ENCODE results near the gene CD48. TPM values are rescaled to one million over a fixed set of nuclear protein-coding genes. Genes with fewer than 3 reads are reported as not detected.

CD48 gene
- total and polyA plus RNA-seq, 2 experiments from 2014 or later, result 0.30 TPM; not detected in 1

DNA sequence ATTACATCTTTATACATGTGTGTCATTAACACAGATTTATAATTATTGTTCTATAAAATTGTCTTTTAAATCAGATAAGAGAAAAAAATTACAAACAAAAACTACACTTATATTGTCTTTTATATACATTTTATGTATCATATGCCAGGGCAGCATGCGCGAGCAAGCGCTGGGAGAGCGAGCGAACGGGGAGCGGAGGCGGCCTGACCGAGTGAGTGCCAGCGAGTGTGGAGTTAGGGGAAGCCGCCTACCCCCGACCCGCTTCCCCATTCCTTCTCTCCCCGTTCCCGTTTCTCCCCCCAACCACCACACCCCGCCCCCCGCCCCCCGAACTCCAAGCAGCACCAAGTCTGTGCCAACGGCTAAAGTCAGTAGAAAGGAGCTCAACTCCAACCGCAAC is 41.8 kb downstream of the CD48 start:
- Histone ChIP-seq H3K9me2 (replicated peaks; ENCODE audit: insufficient read depth) (no peaks in the 10 kb centered on the region), H3K4me1 (ENCODE audit: insufficient read depth) (peaks cover 9% of the 10 kb centered on the region), H3K27ac (no peak overlapping the region), H3K79me2 (no peaks in the 10 kb centered on the region), H4K20me1 (ENCODE audit: insufficient read depth, poor library complexity, severe bottlenecking) (no peaks in the 10 kb centered on the region), H3K4me3 (no peak overlapping the region), H2AFZ (no peak overlapping the region), H3K36me3 (replicated peaks; ENCODE audit: insufficient read depth, low read depth) (no peaks in the 10 kb centered on the region), H3K9me3 (ENCODE audit: low read depth) (no peaks in the 10 kb centered on the region), H3K4me2 (no peak overlapping the region), H3K27me3 (no peaks in the 10 kb centered on the region)
- TF ChIP-seq, protein P1, sequence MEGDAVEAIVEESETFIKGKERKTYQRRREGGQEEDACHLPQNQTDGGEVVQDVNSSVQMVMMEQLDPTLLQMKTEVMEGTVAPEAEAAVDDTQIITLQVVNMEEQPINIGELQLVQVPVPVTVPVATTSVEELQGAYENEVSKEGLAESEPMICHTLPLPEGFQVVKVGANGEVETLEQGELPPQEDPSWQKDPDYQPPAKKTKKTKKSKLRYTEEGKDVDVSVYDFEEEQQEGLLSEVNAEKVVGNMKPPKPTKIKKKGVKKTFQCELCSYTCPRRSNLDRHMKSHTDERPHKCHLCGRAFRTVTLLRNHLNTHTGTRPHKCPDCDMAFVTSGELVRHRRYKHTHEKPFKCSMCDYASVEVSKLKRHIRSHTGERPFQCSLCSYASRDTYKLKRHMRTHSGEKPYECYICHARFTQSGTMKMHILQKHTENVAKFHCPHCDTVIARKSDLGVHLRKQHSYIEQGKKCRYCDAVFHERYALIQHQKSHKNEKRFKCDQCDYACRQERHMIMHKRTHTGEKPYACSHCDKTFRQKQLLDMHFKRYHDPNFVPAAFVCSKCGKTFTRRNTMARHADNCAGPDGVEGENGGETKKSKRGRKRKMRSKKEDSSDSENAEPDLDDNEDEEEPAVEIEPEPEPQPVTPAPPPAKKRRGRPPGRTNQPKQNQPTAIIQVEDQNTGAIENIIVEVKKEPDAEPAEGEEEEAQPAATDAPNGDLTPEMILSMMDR (IDR thresholded peaks at IDR 0.05; ENCODE audit: poor library complexity), result no peak
- WGBS (ENCODE audit: low lambda C conversion rate, missing lambda C conversion rate), result 100% methylated on average over 12 of the region's 20 CpGs
- DNase-seq (ENCODE audit: low spot score), result no peak

DNA sequence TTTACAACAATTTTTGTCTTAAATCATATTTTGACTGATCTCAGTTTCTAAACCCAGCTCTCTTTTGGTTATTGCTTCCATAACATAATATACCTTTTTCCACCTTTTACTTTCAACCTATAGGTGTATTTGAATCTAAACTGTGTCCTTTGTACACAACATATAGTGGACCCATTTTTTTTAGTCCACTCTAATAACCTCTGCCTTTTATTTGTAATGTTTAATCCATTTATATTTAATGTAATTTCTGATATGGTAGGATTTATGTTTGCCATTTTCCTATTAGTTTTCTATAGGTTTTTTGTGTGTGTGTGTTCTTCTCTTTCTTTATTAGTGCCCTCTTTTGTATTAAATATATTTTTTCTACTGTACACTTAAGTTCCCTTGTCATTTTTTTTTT is 42.3 kb downstream of the CD48 start:
- no peak overlapping the region for H3K4me2 ChIP-seq
- H3K27me3 ChIP-seq, result no peaks in the 10 kb centered on the region
- H3K9me2 ChIP-seq (replicated peaks; ENCODE audit: insufficient read depth), result no peaks in the 10 kb centered on the region
- H3K4me1 ChIP-seq (ENCODE audit: insufficient read depth), result peaks cover 9% of the 10 kb centered on the region
- TF ChIP-seq EZH2phosphoT487 (IDR thresholded peaks at IDR 0.05; ENCODE audit: low read depth, severe bottlenecking, unreplicated experiment), result no peak
- TF ChIP-seq, protein P1 (IDR thresholded peaks at IDR 0.05; ENCODE audit: poor library complexity), result no peak
- no peak for TF ChIP-seq EZH2 (IDR thresholded peaks at IDR 0.05; ENCODE audit: borderline replicate concordance)
- H3K27ac ChIP-seq, result no peak overlapping the region
- H3K36me3 ChIP-seq (replicated peaks; ENCODE audit: insufficient read depth, low read depth), result no peaks in the 10 kb centered on the region
- no peak overlapping the region for H2AFZ ChIP-seq
- H3K4me3 ChIP-seq, result no peak overlapping the region
- no peak for DNase-seq (ENCODE audit: low spot score)
- no peaks in the 10 kb centered on the region for H3K9me3 ChIP-seq (ENCODE audit: low read depth)
- H4K20me1 ChIP-seq (ENCODE audit: insufficient read depth, poor library complexity, severe bottlenecking), result no peaks in the 10 kb centered on the region
- H3K79me2 ChIP-seq, result no peaks in the 10 kb centered on the region

DNA sequence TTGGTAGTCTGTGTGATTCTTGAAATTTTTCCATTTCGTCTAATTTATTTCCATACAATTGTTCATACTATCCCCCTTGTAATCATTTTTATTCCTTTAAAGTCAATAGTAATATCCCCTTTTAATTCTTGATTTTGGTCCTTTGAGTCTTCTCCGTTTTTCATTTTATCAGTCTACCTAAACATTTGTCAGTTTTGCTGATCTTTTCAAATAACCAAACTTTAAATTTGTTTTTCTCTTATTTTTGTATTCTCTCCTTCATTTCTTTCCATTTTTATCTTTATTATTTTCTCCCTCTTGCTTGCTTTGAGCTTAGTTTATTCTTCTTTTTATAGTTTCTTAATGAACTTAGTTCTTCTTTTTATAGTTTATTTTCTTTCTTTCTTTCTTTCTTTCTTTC is 43.7 kb downstream of the CD48 start:
- H3K9me2 ChIP-seq (replicated peaks; ENCODE audit: insufficient read depth), result no peaks in the 10 kb centered on the region
- peaks cover 9% of the 10 kb centered on the region for H3K4me1 ChIP-seq (ENCODE audit: insufficient read depth)
- no peaks in the 10 kb centered on the region for H3K9me3 ChIP-seq (ENCODE audit: low read depth)
- H3K79me2 ChIP-seq, result no peaks in the 10 kb centered on the region
- TF ChIP-seq, protein P1 (IDR thresholded peaks at IDR 0.05; ENCODE audit: poor library complexity), result no peak
- TF ChIP-seq EZH2 (IDR thresholded peaks at IDR 0.05; ENCODE audit: borderline replicate concordance) (no peak), EZH2phosphoT487 (IDR thresholded peaks at IDR 0.05; ENCODE audit: low read depth, severe bottlenecking, unreplicated experiment) (no peak)
- whole genome bisulfite sequencing (ENCODE audit: low lambda C conversion rate, missing lambda C conversion rate), result 88% methylated on average over 2 of the region's 2 CpGs
- no peak overlapping the region for H3K4me3 ChIP-seq
- no peak for DNase-seq (ENCODE audit: low spot score)
- H3K4me2 ChIP-seq, result no peak overlapping the region
- no peak overlapping the region for H2AFZ ChIP-seq
- no peak overlapping the region for H3K27ac ChIP-seq
- no peaks in the 10 kb centered on the region for H4K20me1 ChIP-seq (ENCODE audit: insufficient read depth, poor library complexity, severe bottlenecking)
- H3K36me3 ChIP-seq (replicated peaks; ENCODE audit: insufficient read depth, low read depth), result no peaks in the 10 kb centered on the region
- H3K27me3 ChIP-seq, result no peaks in the 10 kb centered on the region

DNA sequence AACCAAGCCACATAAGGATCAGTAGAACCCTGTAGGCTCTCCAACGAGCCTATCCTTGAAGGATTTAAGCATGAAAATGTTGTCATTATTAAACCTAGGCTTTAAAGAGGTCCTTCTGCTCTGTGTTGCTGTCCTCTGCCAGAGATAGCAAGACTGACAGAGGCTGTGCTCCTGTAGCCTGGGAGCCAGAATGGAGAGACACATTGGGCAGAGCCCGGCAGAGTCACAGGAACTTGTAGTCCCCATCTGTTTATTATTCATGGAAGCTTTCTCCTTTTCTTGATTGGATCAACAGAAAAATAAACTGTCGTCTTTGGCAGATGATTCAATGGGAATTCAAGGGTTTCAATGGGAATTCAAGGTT is 45.6 kb downstream of the CD48 start:
- TF ChIP-seq EZH2phosphoT487 (IDR thresholded peaks at IDR 0.05; ENCODE audit: low read depth, severe bottlenecking, unreplicated experiment) (no peak), EZH2 (IDR thresholded peaks at IDR 0.05; ENCODE audit: borderline replicate concordance) (no peak)
- TF ChIP-seq, protein P1 (IDR thresholded peaks at IDR 0.05; ENCODE audit: poor library complexity), result no peak
- Histone ChIP-seq H4K20me1 (ENCODE audit: insufficient read depth, poor library complexity, severe bottlenecking) (no peaks in the 10 kb centered on the region), H3K36me3 (replicated peaks; ENCODE audit: insufficient read depth, low read depth) (no peaks in the 10 kb centered on the region), H3K4me1 (ENCODE audit: insufficient read depth) (peaks cover 9% of the 10 kb centered on the region), H3K4me3 (no peak overlapping the region), H3K79me2 (no peaks in the 10 kb centered on the region), H3K27me3 (no peaks in the 10 kb centered on the region), H3K9me3 (ENCODE audit: low read depth) (no peaks in the 10 kb centered on the region), H2AFZ (peak overlapping the region; percentile 33), H3K4me2 (no peak overlapping the region), H3K27ac (peak overlapping the region; percentile 54), H3K9me2 (replicated peaks; ENCODE audit: insufficient read depth) (no peaks in the 10 kb centered on the region)
- DNase-seq (ENCODE audit: low spot score), result no peak
- 67% methylated on average over 3 of the region's 3 CpGs for WGBS (ENCODE audit: low lambda C conversion rate, missing lambda C conversion rate)
